ENCODE data around the gene GPI. TPM values are rescaled to one million over a fixed set of nuclear protein-coding genes. Genes with fewer than 3 reads are reported as not detected.

Gene GPI
- total and polyA plus RNA-seq, 2 of the 13 experiments (the other 11 are each of a cell fraction or from before 2014, with no cell fraction given), result 147 to 167 TPM

DNA sequence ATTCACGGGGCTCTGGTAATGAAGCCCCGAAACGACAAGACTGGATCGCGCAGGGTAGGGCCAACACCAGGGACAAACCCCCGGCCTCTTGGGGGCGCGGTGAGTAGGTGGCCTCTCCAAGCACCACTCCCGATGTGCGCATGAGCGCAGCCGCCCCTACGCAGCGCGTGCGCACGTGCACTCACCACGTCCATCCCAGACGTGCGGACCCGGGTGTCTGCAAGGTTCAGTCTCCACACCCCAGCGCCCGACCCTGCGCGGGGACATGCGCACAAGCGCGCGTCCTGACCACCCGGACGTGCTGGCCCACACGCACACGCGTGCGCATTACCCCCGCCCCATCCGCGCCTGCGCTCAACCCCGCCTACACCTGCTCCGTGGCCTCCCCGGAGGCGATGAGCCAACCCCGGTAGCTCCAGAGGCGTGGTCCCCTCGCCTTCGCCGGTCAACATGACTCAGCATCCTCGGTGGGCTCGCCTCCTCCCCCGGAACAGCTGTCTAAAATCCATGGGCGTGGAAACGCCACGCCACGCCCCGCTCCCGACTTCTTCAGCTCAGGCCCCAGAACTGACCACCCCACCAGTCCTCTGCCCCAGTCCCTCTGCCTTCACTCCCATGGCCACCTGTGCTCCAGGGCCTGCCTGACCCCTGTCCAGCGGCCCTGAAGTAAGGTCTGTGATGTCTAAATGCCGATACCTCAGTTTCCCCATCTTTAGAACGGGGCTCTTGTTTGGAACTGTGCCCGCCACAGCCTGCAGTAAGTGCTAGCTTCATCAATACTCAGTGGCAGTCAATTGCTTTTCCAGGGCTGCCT is 5.6 kb upstream of the GPI start:
- DNase-seq (ENCODE audit: low spot score), result peak; percentile 97
- Histone ChIP-seq H3K9me3 (ENCODE audit: low read length) (no peaks in the 10 kb centered on the region), H3K9ac (ENCODE audit: insufficient read depth, low read depth, low read length) (peak overlapping the region; percentile 67), H3K27ac (ENCODE audit: extremely low read length, insufficient read depth, low read length) (peak overlapping the region; percentile 86), H3K4me2 (ENCODE audit: low read depth, low read length) (peak overlapping the region; percentile 87), H3K4me3 (replicated peaks in 1 of 3; ENCODE audit: insufficient read depth in 1 of 3, low read depth in 2 of 3, low read length in 3 of 3) (peak overlapping the region; percentile 32 to 75 (median 50)), H4K20me1 (ENCODE audit: insufficient read depth, low read length) (no peaks in the 10 kb centered on the region), H3K36me3 (replicated peaks in 1 of 2; ENCODE audit: control insufficient read depth in 1 of 2, insufficient read depth in 2 of 2, low read length in 2 of 2) (peaks cover 0 to 2% of the 10 kb centered on the region in 2 experiments; a peak in 2 of 5 replicates), H3K4me1 (ENCODE audit: insufficient read depth, low read length) (peaks cover 69% of the 10 kb centered on the region), H3K27me3 (ENCODE audit: control insufficient read depth in 1 of 2, insufficient read depth in 2 of 2, low read length in 2 of 2) (no peaks in the 10 kb centered on the region), H3K79me2 (ENCODE audit: insufficient read depth, low read length) (no peaks in the 10 kb centered on the region), H2AFZ (ENCODE audit: low read length) (peak overlapping the region; percentile 22)
- ChIA-PET CTCF (ENCODE audit: low intra/inter-chr PET ratio, low total read pairs) (no interaction called here), POLR2A (interaction anchor here (0.7 to 1.5 kb wide), 8 partner anchors 10 to 1110 kb away, joined by 3 to 4 read pairs (median 4); partner anchors contain the start of genes LSM14A and WTIP)
- peak; percentile 92 for FAIRE-seq
- in situ Hi-C loops (cut with HindIII; ENCODE audit: extremely low pct_ligation_motif_present, low pct_unique_long_range_greater_than_20kb), result no loop called here
- ATAC-seq, result peak; percentile 88
- no TSS peak for BruUV-seq (replicated peaks)
- WGBS (ENCODE audit: low lambda C conversion rate), result 9% methylated on average over 17 of the region's 61 CpGs
- intact Hi-C loops (cut with micrococcal nuclease; ENCODE audit: unreplicated experiment), result no loop called here
- TF ChIP-seq ERF (CRISPR knock-in tag; IDR thresholded peaks at IDR 0.05) (peak; percentile 86), ZNF724P (CRISPR knock-in tag; IDR thresholded peaks at IDR 0.05; ENCODE audit: borderline replicate concordance) (no peak; the same call in 1 of the 2 replicates), MED13 (CRISPR knock-in tag; IDR thresholded peaks at IDR 0.05) (no peak), ZNF546 (CRISPR knock-in tag; conservative IDR thresholded peaks at IDR 0.05) (peak; percentile 78; the same call in 1 of the 2 replicates), HIVEP1 (CRISPR knock-in tag; IDR thresholded peaks at IDR 0.05) (peak; percentile 84), ZNF619 (CRISPR knock-in tag; IDR thresholded peaks at IDR 0.05) (peak; percentile 98; the same call in 1 of the 2 replicates), ATF1 (CRISPR knock-in tag; IDR thresholded peaks at IDR 0.05) (no peak), ZKSCAN5 (CRISPR knock-in tag; IDR thresholded peaks at IDR 0.05) (peak; percentile 92), CHCHD3 (CRISPR knock-in tag; IDR thresholded peaks at IDR 0.05) (no peak), RAD51 (IDR thresholded peaks at IDR 0.05; ENCODE audit: borderline replicate concordance) (no peak), MAFK (conservative IDR thresholded peaks at IDR 0.05 in 1 of 2, IDR thresholded peaks at IDR 0.05 in 1 of 2; ENCODE audit: low read length in 2 of 2) (peak; percentile 91 to 99), SIX4 (CRISPR knock-in tag; IDR thresholded peaks at IDR 0.05) (no peak), ZFP36L1 (CRISPR knock-in tag; IDR thresholded peaks at IDR 0.05) (peak; percentile 85; the same call in 1 of the 2 replicates), NPAS2 (CRISPR knock-in tag; IDR thresholded peaks at IDR 0.05; ENCODE audit: borderline replicate concordance) (no peak), HNRNPUL1 (IDR thresholded peaks at IDR 0.05; ENCODE audit: low read depth, low read length) (no peak), MBNL3 (CRISPR knock-in tag; conservative IDR thresholded peaks at IDR 0.05) (no peak)
- TF ChIP-seq, protein P1, sequence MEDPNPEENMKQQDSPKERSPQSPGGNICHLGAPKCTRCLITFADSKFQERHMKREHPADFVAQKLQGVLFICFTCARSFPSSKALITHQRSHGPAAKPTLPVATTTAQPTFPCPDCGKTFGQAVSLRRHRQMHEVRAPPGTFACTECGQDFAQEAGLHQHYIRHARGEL (CRISPR knock-in tag; IDR thresholded peaks at IDR 0.05), result no peak
- TF ChIP-seq, protein P2, sequence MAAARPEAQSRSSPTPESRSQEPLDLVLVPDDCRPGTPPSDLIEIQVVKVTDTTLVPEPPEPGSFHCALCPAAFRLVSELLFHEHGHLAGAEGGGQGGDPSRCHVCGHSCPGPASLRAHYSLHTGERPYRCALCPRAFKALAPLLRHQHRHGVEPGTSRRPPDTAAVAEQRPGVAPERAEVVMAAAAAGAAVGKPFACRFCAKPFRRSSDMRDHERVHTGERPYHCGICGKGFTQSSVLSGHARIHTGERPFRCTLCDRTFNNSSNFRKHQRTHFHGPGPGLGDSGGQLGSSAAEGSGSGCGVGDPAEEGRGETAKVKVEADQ (CRISPR knock-in tag; IDR thresholded peaks at IDR 0.05; ENCODE audit: borderline replicate concordance), result no peak
- TF ChIP-seq, protein P3, sequence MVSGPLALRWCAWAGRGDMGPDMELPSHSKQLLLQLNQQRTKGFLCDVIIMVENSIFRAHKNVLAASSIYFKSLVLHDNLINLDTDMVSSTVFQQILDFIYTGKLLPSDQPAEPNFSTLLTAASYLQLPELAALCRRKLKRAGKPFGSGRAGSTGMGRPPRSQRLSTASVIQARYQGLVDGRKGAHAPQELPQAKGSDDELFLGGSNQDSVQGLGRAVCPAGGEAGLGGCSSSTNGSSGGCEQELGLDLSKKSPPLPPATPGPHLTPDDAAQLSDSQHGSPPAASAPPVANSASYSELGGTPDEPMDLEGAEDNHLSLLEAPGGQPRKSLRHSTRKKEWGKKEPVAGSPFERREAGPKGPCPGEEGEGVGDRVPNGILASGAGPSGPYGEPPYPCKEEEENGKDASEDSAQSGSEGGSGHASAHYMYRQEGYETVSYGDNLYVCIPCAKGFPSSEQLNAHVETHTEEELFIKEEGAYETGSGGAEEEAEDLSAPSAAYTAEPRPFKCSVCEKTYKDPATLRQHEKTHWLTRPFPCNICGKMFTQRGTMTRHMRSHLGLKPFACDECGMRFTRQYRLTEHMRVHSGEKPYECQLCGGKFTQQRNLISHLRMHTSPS (CRISPR knock-in tag; IDR thresholded peaks at IDR 0.05; ENCODE audit: low read depth), result peak; percentile 34; the same call in 1 of the 2 replicates
